Activated CD4-positive, alpha-beta T cell treated with anti-CD3 and anti-CD28 coated beads for 4 hours (primary cell): ENCODE data around the gene RAP1GAP.

Experiments
- DNase-seq, 2 donors: peaks; one replicate each; pipeline ENCODE4 v3.0.0-alpha.2; 2020

Gene RAP1GAP

DNA sequence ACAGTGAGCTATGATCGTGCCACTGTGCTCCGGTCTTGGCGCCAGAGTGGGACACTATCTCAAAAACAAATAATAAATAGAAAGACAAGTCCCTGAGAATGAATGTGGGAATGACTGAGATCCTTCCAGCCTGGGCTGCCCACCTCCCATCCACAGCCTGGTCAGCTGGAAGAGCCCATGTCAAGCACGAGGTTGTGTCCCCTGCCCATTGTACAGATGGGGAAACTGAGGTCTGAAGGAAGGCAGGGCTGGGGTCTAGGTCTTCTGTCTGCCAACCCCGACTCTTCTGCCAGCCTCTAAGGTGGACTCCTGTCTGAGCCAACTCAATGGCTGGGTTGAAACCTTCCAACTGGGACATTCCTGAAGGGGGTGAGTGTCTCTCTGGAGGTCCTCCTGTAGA, 79.5 kb downstream of the RAP1GAP start:
- DNase-seq, result no peak

DNA sequence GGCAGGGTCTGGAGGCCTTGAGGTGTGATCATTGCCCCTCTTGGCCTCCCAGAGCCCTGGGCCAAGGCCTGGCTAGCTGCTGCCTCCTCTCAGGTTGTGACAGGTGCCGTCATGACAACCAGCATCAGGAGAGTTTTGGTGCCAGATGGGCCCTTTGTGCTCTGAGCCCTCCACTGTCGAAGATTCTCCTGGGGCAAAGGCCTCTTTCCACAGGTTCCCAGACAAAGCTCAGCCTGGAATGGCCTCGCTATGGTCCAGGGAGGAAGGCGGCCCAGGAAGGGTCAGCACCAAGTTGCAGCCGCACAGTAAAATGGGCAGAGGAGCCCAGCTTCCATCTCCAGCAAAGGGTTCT, 81.6 kb downstream of the RAP1GAP start:
- DNase-seq, result no peak

DNA sequence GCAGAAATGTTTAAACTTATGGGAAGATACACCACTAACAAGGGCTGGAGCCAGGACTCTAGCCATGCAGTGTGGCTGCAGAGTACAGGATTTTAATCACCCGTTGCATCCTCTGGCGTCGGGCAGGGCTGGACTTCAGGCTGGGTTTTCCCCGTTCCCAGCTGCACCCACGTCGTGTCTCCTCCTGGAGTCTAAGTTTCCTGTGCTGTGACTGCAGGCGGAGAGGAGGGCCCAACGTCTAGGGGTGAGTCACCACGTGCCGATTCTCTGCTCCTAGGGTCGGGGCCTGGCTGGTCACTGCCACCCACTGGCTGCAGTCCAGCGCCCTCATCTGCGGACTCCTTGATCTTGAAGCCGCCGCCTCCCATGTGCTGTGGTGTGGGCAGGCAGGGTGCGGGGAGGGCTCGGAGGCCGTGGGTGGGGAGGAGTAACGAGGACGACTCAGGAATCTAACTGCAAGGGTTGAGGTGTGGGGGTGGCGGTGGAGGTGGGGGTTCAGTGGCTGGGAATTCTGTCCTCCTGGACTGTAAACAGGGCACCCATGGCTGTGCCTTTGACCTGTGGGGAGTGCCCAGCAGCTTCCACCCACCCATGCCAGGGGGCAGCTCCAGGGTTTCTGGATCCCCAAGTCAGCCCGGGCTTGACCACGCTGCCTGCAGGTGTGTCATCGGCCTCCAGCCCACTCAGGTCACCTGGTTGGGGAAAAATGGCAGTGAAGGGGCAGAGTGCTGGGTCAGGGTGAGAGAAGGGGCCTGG, 82.1 kb downstream of the RAP1GAP start:
- no peak for DNase-seq

DNA sequence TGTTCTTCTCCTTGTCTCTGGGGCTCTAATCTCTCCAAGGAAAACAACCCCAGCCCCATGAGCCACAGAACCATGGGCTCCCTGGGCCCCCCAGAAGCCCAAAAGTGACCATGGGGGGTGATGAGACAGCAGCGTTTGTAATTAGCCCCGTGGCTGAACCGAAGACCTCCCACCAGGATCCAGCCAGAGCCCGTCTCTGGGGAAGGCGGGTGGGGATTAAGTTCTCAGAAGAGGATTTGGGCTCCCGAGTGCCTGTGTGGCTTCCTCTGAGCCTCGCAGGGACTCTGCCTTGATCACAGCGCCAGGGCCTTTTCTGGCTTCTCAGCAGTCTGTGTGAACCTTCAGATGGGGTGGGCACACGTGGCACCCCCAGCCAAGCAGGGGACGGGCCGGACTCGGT, 82.9 kb downstream of the RAP1GAP start:
- no peak for DNase-seq

DNA sequence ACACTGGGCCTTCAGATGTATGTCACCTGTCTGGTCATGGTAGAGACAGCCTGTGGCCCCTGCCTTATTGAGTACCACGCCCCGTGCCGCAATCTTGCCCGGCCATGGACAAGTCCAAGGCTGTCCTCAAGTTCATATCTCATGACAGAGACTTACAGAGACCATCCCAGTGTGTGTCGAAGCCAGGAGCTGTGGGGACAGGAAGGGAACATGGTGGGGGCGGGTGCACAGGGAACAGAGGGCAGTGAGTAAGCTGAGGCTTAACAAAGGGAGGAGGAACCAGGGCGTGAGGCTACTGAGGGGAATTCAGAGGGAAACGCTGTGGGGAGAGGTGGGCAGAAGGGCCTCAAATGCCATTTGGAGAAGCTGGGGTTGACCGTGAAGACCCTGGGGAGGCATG, 84.1 kb downstream of the RAP1GAP start:
- no peak for DNase-seq

DNA sequence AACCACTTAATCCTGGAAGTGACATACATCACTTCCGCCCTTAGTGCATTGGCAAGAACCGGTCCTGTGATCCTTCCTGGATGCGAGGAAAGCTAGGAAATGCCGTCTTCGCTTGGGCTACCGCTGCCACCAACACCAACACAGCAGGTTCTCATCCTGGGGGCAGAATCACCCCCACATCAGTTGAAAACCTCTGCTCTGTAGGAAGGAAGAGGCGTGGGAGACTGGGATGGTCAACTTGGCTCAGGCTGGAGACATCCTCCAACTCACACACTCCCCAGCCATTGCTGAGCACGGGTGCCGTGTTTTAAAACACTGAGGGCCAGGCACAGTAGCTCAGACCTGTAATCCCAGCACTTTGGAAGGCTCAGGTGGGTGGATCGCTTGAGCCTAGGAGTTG, 85.1 kb downstream of the RAP1GAP start:
- DNase-seq, result no peak

DNA sequence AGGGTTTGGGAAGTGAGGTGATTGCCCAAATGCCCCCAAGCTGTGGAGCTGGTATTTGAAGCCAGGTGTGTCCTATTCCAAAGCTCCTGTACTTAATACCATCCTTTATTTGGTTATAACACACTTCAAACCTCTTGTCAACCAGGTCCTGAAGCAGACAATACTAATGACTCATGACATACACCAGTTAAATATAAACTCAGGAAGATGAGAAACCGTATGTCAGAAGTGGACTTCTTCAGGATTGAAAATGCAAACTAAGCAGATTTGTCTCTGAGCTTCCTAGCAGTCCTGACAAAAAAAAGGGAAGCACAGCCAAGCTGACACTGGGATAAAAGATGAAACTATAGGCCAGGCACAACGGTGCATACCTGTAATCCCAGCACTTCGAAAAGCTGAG, 89.4 kb downstream of the RAP1GAP start:
- no peak for DNase-seq

DNA sequence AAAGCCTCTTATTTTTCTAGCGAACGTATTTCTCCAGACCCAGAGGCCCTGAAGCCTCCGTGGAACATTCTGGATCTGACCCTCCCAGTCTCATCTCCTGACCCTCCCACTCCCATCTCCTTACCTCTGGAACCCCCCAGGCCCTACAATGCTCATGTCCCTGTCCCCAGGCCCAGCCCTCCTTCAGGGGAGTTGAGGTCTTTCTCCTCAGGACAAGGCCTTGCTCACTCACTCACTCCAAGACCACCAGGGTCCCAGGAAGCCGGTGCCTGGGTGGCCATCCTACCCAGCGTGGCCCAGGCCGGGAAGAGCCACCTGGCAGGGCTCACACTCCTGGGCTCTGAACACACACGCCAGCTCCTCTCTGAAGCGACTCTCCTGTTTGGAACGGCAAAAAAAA, 91.2 kb downstream of the RAP1GAP start:
- no peak for DNase-seq

DNA sequence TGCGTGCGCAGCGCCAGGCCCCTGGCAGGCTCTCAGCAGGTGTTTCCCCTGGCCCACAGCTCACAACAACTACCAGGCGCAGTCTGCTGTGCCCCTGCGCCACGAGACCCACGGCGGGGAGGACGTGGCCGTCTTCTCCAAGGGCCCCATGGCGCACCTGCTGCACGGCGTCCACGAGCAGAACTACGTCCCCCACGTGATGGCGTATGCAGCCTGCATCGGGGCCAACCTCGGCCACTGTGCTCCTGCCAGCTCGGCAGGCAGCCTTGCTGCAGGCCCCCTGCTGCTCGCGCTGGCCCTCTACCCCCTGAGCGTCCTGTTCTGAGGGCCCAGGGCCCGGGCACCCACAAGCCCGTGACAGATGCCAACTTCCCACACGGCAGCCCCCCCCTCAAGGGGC, 91.8 kb downstream of the RAP1GAP start:
- no peak for DNase-seq

DNA sequence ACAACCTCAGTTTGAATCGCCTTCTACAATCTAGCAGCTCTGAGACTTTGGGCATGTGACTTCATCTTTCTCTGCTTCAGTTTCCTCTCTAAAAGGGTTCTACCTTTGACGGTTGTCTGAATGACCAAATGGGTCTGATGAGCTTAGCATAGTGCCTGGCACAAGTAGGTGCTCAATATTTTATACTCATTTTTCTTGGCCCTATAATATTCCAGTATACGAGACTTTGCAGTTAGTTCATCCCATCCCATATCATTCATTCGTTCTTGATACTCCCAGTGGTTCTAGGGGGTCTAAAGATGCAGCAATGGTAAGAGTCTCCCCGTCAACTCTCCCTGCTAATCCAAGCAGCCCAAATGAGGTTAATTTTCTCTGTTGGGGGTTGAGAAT, 92.4 kb downstream of the RAP1GAP start:
- DNase-seq, result no peak

DNA sequence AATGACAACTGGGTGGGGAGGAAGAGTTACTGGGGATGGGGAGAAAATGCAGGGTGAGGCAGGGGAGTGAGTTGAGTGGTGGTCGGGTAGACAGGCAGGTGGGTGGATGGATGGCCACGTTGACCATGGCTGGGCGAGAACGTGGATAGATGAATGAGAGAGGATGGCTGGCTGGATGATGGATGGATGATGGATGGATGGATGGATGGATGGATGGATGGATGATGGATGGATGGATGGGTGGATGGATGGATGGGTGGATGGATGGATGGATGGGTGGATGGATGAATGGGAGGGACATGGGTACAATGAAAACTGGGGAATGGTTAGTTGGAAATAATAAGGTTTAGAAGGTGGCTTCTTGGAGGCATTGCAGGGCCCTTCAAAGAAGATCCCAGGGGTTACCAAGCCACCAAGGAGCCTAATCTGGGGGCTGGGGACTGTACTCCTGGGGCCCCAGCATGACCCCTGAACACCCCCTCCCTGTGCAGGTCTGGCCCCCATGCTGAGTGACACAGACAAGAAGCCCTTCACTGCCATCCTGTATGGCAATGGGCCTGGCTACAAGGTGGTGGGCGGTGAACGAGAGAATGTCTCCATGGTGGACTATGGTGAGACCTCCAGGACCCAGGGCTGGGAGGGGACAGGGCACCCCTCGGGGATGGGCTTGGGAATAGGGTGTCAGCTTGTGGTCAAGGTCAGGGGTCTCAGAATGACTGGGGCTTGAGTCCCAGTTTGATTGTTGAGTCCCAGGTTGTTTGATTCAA, 92.9 kb downstream of the RAP1GAP start:
- no peak for DNase-seq

DNA sequence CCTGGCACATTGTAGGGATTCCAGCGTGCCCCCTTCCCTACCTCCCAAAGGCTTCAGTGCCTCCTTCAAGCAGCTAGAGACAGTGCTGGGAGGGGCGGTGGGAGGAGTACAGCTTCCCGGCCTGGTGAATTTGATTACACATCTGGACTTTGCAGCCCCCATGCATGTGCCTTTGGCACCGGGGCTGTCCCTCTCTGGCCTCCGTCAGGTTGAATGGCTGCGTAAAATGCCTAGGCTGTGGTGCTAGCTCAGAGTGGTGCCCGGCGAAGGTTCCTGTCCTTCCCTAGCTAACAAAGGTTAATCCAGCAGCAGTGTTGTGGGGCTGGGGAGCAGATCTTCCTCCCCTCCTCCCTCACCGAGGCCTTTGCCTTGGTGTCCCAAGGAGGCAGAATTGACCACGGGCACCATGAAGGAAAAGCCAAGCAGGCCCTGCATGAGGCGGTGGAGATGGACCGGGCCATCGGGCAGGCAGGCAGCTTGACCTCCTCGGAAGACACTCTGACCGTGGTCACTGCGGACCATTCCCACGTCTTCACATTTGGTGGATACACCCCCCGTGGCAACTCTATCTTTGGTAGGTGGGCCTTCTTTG, 93.7 kb downstream of the RAP1GAP start:
- DNase-seq, result no peak

DNA sequence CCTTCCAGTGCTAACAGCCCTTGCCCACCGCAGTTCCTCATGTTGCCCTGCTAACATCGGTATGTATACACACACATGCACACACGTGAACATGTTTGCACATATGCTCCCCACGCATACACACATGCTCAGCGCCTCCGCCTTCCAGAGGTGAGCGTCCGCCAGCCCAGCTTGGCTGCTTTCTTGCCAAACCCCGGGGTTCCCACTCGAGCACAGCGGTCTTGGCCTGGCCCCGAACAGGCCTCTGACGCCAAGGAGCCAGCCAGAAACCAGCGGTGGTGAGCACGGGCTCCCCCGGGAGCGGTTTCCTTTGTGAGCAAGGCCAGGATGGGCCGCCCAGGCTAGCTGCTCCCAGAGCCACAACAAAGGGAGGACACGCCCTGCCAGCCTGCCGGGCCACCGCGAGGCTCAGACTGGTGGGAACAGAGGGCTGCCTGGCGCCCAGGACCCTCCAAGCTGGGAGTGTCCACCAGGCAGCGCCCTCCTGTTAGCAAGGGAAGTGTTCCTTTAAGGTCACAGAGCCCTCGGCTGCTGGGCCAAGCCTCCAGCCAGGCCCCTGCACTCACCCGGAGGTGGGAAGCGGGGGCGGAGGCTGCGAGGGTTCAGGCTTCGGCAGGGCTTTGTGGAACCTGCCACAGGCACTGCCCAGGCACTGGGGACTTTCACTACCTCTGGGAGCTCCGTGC, 94.5 kb downstream of the RAP1GAP start:
- no peak for DNase-seq

DNA sequence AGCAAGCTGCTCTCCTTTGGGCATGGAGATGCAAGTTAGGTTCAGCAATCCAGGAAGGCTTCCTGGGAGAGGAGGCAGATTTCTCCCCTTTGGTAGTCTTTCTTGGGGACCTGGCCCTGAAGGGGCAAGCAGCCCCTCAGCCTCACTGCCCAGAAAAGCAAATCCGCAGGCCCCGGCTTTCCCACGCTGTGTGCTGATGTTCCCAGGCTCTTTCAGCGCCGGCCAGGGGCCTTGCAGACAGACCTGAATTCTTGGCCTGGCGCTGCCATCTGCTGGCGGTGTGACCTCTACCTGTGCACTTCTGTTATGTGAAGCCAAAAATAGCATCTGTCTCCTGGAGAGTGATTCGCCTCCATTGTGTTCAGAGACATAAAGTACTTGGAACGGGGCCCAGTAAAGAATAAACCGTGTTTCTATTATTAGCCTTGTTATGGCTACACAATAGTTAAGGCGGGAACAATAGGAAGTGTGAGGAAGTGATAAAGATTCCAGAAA, 95.1 kb downstream of the RAP1GAP start:
- DNase-seq, result no peak

DNA sequence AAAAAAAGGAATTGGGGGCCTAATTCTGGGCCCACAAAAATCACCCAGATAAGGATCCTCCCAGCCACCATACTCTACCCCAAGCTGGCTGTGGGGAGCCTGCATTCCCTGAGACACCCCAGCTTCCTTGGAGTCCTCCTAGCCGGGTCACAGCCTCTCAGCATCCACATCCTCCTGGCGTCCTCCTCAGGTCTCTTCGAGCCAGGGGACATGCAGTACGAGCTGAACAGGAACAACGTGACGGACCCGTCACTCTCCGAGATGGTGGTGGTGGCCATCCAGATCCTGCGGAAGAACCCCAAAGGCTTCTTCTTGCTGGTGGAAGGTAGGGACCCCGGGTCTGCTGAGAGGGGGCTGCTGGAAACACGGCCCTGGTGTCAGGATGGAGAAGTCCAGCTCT, 95.7 kb downstream of the RAP1GAP start:
- DNase-seq, result no peak

DNA sequence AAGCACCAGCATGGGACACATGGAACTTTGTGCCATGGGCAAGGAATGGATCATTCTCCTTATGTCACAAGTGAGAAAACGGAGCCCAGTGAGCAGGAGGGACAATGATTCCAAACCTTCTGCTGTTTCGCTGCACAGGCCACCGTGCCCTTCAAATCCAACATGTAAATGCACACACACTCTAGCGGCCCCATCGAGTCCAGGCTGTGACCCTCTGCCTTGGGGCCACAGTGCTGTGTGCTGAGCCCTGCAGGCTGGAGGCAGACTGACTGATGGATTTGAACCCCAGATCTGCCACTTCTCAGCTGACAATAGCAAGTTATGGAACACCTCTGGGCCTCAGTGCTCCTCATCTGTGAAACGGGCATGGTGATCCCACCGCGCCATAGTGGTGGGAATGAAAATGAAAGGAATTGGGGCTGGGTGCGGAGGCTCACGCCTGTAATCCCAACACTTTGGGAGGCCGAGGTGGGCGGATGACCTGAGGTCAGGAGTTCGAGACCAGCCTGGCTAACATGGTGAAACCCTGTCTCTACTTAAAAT, 96.4 kb downstream of the RAP1GAP start:
- no peak for DNase-seq

DNA sequence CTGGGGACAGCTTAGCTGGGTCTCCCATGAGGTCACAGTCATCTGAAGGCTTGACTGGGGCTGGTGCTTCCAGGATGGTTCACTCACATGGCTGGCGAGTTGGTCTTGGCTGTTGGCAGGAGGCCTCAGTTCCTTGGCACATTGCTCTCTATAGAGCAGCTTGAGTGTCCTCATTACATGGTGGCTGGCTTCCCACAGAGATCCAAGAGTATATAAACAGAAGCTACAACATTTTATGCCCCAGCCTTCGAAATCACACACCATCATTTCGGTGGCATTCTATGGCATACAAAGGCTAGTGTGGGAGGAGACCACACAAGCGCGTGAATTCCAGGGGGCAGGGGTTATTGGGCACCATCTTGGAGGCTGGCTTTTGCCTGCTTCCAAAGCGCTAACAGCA, 96.9 kb downstream of the RAP1GAP start:
- DNase-seq, result no peak

DNA sequence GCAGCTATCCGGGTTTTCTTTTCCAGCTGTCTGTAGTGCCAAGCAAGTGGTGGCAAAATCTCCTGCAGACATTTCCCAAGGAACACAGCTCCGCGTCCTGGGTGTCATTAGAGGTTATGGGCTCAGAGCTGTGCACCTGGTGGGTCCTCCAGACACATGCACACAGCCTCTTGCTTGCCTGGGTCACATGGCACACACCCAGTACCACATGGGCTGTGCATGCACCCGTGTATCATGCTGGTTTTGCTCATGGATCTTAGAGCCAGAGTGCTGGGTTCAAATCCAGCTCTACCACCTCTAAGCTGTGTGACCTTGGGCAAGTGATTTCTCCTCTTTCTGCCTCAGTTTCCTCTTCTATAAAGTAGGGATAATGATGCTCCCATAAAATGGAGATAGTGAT, 98.3 kb downstream of the RAP1GAP start:
- no peak for DNase-seq

DNA sequence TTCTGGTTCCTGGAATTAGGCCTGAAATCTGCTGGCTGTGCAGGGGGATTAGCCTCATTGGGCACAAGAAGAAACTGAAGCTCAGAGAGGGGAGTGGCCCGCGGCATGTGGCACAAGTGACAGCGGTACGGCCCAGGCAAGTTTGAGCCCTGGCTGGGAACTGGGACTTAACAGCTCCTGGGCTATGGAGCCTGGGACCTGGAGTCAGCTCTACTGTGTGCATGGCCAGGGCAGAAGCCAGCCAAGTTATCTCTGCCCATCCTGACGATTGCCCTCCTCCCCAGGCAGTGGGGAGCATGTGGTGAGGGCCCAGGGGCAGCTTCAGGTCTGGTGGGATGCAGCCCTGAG, 98.7 kb downstream of the RAP1GAP start:
- no peak for DNase-seq

DNA sequence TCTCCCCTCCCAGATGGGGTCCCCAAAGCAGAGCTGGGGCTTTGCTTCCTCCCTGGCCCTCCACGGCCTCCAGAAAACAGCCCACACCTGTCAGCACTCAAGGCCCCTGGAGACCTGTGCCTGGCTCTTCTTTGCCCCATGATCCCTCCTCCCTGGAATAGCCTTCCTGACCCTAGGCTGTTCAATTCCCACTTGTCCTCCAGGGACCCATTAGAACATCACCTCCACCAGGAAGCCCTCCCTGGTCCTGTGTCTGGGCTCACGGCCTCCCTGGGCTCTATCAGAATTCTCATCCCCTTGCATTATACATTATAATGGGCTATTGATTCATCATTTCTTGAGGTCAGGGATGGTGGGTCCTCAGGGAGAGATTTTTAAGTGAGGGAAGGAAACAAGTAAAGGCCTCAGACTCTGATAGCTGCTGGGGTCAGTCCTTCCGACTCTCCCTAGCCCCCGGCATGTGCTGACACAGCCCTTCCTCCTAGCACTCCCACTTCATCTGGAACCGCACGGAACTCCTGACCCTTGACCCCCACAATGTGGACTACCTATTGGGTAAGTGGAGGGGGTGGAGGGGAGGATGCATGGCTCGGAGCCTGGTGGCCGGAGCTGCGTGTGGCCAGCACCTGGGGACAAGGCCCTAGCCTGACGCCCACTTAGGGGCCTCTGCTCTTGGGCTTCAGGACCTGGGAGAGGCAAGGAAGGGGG, 99.2 kb downstream of the RAP1GAP start:
- DNase-seq, result no peak

DNA sequence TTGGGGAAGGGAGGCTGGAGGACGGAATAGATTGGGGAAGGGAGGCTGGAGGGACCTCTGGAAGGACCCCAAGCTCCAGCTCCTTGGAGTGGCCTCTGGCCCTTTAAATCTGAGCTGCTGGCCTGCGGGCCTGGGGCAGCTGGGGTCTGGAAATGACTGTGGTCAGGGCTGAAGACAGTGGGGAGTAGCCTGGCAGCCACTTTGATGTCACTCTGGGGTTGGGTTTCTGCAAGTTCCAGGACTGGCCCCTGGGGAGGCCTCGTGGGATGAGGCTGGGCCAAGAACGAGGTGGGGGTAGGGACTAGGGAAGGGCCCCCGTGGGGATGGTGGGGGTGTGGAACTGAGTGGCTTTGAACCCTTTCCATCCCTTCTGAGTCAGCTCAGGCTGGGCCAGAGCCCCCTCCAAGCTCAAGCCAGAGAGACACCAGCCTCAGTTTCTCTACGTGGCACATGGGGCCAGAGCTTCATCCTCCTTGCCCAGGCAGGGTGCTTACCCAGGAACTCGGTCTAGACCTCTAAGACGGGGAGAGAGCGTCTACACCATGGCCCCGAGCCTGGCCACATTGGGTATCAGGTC, 100.3 kb downstream of the RAP1GAP start:
- no peak for DNase-seq

DNA sequence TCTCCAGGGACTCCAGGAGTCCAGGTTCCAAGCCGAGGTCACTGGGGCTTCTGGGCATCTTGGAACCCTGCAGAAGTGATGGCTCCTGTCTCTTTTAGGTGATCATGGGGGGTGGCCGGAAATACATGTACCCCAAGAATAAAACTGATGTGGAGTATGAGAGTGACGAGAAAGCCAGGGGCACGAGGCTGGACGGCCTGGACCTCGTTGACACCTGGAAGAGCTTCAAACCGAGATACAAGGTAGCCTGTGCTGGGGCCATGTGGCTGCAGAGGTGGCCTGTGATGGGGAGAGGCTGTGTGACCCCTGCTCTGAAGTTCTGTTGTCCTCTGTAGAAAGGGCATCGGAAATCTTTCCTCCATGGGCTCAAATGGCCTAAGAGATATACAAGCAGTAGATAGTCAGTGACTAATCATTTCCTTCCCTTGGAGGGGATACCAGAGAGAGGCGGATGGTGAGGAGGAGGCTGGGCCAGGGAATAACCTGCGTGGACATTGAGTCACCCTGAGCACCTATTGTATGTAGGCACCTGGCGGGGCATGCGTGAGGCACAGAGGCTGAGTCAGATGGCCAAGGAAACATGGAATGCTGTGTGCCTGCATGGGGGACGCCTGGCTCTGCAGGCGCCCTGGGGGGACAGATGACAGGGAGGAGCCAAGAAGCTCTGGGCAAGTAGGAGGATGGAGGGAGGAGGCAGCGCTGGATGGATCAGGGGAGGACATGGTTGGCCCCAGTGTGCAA, 101.0 kb downstream of the RAP1GAP start:
- no peak for DNase-seq
